HG03575 (cell line): ENCODE results near the gene HSPA1A.
"Not testable (repeated sequence)": the region's sequence is repeated elsewhere in the genome, so short reads cannot be mapped to it uniquely, and the experiment has no call there.

ENCODE experiments used
- ATAC-seq: cut with Tn5 transposase; IDR thresholded peaks from one replicate; pipeline ENCODE4 v1.9.1; 2021; ENCODE audit not compliant: unreplicated experiment, insufficient number of reproducible peaks, low FRiP score; ENCODE audit errors: extremely low read depth

HSPA1A gene

DNA sequence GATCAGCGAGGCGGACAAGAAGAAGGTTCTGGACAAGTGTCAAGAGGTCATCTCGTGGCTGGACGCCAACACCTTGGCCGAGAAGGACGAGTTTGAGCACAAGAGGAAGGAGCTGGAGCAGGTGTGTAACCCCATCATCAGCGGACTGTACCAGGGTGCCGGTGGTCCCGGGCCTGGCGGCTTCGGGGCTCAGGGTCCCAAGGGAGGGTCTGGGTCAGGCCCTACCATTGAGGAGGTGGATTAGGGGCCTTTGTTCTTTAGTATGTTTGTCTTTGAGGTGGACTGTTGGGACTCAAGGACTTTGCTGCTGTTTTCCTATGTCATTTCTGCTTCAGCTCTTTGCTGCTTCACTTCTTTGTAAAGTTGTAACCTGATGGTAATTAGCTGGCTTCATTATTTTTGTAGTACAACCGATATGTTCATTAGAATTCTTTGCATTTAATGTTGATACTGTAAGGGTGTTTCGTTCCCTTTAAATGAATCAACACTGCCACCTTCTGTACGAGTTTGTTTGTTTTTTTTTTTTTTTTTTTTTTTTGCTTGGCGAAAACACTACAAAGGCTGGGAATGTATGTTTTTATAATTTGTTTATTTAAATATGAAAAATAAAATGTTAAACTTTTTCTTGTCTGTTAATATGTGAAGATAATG lies 14.4 kb downstream of the HSPA1A start:
- ATAC-seq = no peak

DNA sequence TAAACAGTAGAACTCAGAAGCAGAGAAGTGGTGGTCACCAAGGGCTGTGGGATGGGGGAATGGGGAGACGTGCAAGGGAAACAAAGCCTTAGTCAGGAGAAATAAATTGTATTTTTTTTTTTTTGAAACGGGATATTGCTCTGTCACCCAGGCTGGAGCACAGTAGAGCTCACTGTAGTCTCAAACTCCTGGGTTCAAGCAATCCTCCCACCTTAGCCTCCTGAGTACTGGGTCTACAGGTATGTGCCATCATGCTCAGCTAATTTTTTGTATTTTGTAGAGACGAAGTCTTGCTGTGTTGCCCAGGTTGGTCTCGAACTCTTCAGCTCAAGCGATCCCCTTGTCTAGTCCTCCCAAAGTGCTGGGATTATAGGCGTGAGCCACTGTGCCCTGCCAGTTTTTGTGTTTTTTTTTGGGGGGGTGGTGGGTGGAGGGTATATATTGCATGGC lies 15.6 kb downstream of the HSPA1A start:
- no peak for ATAC-seq

DNA sequence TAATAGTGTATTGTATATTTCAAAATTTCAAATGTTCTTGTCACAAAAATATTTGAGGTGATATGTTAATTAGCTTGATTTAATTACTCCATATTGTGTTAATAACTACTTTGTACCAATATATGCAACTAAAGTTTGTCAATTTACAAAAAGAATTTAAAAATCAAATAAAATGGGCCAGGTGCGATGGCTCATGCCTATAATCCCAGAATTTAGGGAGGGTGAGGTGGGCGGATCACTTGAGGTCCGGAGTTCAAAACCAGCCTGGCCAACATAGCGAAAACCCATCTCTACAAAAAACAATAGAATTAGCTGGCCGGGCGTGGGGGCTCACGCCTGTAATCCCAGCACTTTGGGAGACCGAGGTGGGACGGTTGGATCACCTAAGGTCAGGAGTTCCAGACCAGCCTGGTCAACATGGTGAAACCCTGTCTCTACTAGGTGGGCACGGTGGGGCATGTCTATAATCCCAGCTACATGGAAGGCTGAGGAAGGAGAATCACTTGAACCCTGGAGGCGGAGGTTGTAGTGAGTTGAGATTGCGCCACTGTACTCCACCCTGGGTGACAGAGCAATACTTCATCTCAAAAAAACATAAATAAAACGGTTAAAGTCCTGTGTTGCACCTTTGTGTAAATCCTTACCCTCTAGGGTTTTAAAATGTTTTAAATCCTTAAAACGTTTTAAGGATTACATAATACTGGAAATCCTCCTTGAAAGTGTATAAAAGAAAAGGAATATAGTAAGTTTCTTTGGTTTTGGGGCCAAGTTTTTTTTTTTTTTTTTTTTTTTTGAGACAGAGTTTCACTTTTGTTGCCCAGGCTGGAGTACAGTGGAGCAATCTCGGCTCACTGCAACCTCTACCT lies 16.2 kb downstream of the HSPA1A start:
- ATAC-seq = no peak

DNA sequence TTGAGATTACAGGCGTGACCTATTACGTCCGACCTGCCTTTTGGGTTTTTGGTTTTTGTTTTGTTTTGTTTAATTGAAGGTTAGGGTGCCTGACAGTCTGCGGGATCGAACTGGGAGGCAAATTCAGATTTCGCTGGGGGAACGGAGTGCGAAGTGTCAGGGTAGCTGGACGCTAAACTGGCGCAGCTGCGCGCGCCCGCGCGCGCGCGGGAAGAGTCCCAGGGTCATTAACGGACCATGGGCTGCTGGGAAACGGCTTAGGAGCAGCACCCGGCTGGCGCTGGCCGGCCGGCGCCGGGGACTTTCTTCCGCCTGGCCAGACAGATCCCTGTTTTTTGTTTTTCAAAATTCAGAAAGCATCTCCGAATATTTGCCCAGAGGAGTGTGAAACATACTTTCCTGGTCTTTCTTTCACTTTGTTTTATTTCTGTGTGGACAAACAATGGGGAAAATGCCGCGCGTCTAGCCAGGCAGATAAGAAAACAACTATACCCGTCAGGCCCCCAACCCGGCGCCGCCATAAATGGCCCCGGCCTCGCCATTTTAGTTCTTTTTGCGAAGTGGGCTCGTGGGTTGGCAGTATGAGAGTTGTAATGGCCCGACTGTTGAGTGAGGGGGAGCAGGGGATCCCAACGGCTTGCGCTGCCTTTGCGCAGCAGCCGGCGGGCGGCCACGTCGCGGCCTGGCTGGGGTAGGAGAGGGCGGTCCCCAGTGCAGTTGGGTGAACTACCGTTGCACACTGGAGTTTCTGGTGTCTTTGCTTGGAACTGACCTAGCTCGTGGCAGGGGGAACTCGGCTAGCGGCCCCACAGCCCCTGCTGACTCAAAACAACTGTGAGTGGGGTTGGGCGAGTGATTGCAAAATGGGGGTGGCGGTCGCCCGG lies 19.3 kb downstream of the HSPA1A start:
- ATAC-seq = no peak

DNA sequence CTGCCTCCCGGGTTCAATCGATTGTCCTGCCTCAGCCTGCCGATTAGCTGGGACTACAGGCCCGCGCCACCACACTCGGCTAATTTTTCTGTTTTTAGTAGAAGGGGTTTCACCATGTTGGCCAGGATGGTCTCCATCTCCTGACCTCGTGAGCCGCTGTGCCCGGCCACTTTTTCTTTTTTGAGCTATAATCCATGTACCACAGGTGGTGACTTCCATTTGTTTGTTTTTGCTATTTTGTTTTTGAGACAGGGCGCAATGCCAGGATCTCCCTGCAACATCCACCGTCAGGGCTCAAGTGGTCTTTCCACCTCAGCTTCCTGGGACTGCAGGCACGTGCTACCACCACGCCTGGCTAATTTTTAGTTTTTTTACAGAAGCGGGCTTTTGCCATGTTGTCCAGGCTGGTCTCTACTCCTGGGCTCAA lies 20.7 kb downstream of the HSPA1A start:
- no peak for ATAC-seq

DNA sequence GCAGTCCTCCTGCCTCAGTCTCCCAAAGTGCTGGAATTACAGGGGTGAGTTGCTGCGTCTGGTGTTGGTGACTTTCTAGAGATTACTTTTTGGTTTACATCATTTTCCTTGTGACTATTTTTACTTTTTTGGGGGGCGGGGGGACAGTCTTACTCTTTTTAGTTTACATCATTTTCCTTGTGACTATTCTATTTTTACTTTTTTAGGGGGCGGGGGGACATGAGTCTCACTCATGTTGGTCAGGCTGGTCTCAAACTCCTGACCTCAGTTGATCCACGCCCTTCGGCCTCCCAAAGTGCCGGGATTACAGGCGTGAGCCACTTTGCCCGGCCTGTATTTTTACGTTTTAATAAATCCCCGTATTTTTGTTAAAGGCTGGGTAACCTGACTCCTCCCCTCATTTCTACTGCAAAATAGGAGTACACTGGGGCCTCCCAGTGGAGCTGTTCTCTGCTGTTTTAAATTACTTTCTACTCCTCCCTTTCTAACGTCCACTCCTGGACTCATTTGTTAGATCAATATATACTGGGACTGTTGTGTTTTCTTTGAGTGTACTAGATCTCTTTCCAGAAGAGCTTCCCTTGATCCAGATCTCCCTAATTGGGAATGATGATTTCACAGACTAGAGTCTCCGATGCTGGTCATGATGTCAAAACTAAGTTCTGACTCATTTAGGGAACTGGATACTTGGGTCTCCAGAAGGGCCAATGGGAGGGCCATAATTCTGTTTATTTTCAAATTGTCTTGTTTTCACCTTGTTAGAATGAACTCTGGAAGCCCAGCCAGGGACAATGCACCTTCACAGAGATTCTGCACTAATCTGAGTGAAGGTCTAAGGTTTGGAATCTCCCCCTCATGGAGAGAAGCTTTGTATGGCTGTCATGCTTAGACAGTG lies 21.4 kb downstream of the HSPA1A start:
- no peak for ATAC-seq

DNA sequence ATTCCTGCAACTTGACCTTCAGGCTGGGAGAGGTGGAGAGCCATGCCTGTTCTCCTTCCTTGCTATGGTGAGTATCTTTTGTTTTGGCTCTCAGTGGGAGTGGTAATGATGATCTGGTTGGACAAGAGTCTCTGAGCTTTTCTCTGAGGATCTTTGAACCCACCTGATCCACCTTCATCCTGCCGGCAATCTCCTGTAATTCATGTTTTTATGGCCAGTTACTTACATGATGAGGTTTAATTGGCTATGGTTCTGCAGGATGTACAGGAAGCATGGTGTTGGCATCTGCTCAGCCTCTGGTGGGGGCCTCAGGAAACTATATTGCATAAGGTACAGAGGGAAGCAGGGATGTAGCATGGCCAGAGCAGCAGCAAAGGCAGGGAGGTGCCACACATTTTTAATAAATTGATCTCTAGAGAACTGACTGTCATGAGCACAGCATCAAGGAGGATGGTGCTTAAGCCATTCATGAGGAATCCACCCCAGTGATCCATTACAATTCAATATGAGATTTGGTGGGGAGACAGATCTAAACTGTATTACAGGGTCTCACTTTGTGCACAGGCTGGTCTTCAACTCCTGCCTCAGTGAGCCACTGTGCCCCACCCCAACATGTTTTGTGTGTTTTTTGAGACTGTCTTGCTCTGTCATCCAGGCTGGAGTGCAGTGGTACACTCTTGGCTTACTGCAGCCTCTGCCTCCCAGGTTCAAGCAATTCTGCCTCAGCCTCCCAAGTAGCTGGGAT lies 22.2 kb downstream of the HSPA1A start:
- ATAC-seq = no peak

DNA sequence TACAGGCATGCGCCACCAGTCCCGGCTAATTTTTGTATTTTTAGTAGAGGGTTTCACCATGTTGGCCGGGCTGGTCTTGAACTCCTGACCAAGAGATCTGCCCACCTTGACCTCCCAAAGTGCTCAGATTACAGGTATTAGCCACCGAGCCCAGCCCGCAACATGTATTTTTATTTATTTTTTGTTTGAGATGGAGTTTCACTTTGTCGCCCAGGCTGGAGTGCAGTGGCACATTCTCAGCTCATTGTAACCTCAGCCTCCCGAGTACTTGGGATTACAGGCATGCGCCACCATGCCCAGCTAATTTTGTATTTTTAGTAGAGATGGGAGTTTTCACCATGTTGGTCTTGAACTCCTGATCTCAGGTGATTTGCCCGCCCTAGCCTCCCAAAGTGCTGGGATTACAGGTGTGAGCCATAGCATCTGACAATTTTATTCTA lies 22.8 kb downstream of the HSPA1A start:
- ATAC-seq = not testable (repeated sequence)

DNA sequence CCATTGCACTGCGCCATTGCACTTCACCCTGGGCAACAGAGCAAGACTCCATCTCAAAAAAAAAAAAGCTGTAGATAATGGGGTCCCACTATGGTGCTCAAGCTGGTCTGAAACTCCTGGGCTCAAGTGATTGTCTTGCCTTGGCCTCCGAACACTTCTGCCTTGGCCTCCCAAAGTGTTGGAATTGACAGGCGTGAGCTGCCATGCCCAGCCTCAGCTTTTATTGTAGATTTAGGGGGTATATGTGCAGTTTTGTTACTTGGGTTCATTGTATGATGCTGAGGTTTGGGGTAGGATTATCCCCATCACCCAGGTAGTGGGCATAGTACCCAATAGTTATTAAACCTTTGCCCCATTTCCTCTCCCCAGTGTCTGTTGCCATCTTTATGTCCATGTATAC lies 23.6 kb downstream of the HSPA1A start:
- ATAC-seq = no peak

DNA sequence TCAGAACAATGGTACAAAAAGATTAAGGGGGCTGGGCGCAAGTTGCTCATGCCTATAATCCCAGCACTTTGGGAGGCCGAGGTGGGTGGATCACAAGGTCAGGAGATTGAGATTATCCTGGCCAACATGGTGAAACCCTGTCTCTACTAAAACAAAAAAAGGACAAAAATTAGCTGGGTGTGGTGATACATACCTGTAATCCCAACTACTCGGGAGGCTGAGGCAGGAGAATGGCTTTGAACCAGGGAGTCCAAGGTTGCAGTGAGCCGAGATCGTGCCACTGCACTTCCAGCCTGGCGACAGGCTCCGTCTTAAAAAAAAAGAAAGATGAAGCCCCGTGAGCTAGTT lies 24.4 kb downstream of the HSPA1A start:
- not testable (repeated sequence) for ATAC-seq

DNA sequence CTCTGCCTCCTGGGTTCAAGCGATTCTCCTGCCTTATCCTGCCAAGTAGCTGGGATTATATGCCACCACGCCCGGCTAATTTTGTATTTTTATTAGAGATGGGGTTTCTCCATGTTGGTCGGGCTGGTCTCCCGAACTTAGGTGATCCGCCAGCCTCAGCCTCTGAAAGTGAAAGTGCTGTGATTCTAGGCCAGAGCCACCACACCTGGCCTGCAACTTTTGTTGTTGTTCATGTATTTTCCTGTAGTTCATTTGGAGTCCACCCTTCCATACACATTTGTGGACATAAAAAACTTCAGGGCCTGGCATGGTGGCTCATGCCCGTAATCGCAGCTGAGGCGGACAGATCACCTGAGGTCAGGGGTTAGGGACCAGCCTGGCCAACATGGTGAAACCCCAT lies 26.7 kb downstream of the HSPA1A start:
- no peak for ATAC-seq

DNA sequence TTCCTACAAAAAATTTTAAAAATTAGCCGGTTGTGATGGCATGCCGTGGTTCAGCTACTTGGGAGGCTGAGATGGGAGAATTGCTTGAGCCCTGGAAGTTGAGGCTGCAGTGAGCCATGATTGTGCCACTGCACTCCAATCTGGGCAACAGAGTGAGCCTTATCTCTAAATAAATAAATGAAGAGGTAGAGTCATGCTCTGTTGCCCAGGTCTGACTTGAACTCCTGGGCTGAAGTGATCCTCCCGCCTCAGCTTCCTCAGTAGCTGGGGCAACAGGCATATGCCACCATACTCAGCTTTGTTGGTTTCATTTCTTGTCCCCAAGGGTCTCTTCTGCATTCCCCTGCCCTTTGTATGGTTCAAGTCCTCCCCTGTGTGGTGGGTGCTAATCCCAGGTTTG lies 29.2 kb downstream of the HSPA1A start:
- ATAC-seq = no peak

DNA sequence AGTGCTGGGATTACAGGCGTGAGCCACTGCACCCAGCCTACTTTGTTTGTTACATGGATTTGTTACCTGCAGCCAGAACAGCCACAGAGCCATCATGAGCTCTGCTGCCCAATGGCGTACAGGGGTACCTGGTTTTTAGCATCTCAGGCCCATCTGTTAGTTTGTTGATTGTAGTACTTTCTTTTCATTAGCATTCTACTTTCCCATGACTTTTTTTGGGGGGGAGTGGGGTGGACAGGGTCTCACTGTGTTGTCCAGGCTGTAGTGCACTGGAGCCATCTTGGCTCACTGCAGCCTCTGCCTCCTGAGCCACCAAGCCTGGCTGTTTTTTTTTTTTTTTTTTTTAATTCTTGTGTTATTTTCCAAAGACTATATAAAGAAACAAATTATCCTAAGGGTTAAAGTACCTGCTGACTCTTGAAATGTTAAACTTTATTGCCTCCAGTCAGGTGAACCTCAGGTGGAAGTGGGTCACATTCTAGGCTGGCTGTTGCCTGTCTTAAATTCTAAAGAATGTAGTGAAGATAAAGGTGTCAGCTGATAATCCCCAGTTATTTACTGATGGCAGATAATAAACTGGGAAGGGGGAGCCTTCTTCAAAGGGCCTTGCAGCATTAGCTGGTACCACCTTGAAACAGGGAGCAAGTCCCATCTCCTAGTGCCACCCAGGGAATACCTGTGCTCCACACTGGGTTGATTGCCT lies 32.1 kb downstream of the HSPA1A start:
- ATAC-seq = no peak

DNA sequence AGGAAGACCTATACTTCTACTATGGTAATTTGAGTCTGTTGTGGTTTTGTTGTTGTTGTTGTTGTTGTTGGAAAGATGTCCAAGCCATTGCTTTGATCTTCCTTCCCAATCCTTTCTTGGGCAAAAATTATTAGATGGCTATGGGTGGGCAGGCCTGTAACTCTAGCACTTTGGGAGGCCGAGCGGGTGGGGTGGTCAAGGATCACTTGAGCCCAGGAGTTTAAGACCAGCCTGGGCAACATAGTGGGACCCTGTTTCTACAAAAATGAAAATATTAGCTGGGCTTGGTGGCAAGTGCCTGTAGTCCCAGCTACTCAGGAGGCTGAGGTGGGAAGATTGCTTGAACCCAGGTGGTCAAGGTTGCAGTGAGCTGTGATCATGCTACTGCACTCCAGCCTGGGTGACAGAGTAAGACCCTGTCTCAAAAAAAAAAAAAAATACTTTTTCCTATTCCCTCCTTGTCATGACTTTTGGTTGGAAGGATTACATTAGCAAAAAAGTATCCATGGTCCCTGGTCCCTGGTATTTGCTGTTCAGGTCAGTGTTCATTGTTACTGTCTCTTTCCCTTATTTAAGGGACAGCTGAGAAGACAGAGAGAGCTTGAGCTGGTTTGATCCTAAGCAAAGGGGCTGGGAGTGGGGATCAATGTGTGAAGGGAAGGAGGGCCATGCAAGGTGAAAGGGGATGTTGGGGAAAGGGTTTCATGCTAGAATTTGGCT lies 35.6 kb downstream of the HSPA1A start:
- ATAC-seq = no peak

DNA sequence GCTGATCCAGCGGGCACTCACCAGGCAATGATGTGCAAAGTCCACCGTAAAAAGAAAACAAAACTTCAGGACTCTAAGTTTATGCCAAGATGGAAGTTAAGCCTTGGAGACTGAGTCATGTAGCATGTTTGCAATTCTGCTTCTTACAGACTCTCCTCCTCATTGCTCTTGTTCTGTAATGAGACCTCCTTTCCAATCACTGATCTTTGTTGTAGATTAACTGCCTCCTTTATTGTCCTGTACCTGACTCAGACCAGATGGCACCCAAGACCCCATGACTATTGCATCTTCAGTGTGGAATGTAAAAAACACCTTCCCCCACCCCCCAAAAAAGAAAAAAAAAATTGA lies 36.1 kb downstream of the HSPA1A start:
- ATAC-seq = no peak

DNA sequence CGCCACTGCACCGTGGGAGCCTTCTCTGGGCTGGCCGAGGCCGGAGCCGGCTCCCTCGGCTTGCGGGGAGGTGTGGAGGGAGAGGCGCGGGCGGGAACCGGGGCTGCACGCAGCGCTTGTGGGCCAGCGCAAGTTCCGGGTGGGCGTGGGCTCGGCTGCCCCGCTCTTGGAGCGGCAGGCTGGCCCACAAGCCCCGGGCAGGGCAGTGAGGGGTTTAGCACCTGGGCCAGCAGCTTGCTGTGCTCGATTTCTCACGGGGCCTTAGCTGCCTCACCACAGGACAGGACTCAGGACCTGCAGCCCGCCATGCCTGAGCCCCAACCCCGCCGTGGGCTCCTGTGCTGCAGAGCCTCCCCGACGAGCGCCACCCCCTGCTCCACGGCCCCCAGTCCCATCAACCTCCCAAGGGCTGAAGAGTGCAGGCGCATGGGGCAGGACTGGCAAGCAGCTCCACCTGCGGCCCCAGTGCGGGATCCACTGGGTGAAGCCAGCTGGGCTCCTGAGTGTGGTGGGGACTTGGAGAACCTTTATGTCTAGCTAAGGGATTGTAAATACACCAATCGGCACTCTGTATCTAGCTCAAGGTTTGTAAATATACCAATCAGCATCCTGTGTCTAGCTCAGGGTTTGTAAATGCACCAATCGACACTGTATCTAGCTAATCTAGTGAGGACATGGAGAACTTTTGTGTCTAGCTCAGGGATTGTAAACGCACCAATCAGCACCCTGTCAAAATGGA lies 36.8 kb downstream of the HSPA1A start:
- not testable (repeated sequence) for ATAC-seq
